ENCODE results near the gene CCDC138. TPM values are rescaled to one million over a fixed set of nuclear protein-coding genes. Genes with fewer than 3 reads are reported as not detected.

CCDC138 gene
- total RNA-seq, 1 experiment from 2014 or later: 10.1 TPM

DNA sequence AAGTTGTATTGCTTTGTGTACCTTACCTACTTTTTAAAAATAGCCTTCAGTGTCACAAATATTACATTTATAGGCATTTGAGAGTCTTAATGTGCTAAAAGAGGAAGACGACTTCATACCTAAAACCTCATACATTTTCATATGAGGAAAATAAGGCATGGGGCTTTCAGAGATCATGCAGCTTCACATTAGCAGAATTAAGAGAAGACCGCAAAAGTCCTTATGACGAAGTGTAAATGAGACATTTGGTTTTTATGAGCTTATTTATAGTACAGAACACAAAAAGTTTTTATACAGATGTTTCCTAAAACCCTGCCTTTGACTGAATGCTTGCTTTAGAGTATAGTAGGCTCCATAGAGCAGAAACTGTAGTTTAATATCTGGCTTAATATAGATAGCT lies 10.1 kb upstream of the CCDC138 start:
- no peak for ATAC-seq
- Histone ChIP-seq H3K27ac (ENCODE audit: low read length) (no peak overlapping the region), H3K36me3 (ENCODE audit: control insufficient read depth, insufficient read depth, low read length) (peaks cover 40% of the 10 kb centered on the region), H3K4me1 (ENCODE audit: control insufficient read depth, insufficient read depth, low read length) (no peaks in the 10 kb centered on the region; the same call in 1 of the 2 replicates), H3K27me3 (ENCODE audit: control insufficient read depth, insufficient read depth, low read length) (no peaks in the 10 kb centered on the region), H3K9me3 (ENCODE audit: control insufficient read depth, insufficient read depth, low read depth, low read length) (no peaks in the 10 kb centered on the region), H3K4me3 (ENCODE audit: low read depth in 2 of 2, low read length in 2 of 2) (no peak overlapping the region)
- in situ Hi-C loops (cut with HindIII; ENCODE audit: low pct_unique_long_range_greater_than_20kb, low sequenced_read_pairs): no loop called here
- intact Hi-C loops (cut with micrococcal nuclease; ENCODE audit: unreplicated experiment): no loop called here
- POLR2A ChIA-PET: no interaction called here
- CTCF ChIA-PET: no interaction called here
- TF ChIP-seq TCF7L2 (IDR thresholded peaks at IDR 0.05; ENCODE audit: low read depth, low read length): no peak
- TF ChIP-seq POLR2AphosphoS5 (IDR thresholded peaks at IDR 0.05; ENCODE audit: low read depth, low read length): no peak
- no peak for TF ChIP-seq SIN3A (IDR thresholded peaks at IDR 0.05; ENCODE audit: borderline replicate concordance, insufficient read depth, low read depth, low read length)
- TF ChIP-seq, protein P1, sequence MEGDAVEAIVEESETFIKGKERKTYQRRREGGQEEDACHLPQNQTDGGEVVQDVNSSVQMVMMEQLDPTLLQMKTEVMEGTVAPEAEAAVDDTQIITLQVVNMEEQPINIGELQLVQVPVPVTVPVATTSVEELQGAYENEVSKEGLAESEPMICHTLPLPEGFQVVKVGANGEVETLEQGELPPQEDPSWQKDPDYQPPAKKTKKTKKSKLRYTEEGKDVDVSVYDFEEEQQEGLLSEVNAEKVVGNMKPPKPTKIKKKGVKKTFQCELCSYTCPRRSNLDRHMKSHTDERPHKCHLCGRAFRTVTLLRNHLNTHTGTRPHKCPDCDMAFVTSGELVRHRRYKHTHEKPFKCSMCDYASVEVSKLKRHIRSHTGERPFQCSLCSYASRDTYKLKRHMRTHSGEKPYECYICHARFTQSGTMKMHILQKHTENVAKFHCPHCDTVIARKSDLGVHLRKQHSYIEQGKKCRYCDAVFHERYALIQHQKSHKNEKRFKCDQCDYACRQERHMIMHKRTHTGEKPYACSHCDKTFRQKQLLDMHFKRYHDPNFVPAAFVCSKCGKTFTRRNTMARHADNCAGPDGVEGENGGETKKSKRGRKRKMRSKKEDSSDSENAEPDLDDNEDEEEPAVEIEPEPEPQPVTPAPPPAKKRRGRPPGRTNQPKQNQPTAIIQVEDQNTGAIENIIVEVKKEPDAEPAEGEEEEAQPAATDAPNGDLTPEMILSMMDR (IDR thresholded peaks at IDR 0.05): no peak
- TF ChIP-seq, protein P2, sequence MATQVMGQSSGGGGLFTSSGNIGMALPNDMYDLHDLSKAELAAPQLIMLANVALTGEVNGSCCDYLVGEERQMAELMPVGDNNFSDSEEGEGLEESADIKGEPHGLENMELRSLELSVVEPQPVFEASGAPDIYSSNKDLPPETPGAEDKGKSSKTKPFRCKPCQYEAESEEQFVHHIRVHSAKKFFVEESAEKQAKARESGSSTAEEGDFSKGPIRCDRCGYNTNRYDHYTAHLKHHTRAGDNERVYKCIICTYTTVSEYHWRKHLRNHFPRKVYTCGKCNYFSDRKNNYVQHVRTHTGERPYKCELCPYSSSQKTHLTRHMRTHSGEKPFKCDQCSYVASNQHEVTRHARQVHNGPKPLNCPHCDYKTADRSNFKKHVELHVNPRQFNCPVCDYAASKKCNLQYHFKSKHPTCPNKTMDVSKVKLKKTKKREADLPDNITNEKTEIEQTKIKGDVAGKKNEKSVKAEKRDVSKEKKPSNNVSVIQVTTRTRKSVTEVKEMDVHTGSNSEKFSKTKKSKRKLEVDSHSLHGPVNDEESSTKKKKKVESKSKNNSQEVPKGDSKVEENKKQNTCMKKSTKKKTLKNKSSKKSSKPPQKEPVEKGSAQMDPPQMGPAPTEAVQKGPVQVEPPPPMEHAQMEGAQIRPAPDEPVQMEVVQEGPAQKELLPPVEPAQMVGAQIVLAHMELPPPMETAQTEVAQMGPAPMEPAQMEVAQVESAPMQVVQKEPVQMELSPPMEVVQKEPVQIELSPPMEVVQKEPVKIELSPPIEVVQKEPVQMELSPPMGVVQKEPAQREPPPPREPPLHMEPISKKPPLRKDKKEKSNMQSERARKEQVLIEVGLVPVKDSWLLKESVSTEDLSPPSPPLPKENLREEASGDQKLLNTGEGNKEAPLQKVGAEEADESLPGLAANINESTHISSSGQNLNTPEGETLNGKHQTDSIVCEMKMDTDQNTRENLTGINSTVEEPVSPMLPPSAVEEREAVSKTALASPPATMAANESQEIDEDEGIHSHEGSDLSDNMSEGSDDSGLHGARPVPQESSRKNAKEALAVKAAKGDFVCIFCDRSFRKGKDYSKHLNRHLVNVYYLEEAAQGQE (IDR thresholded peaks at IDR 0.05; ENCODE audit: insufficient read depth in 1 of 2, low read depth in 2 of 2, low read length in 1 of 2): no peak
- no TSS peak for BruUV-seq (replicated peaks)
- DNase-seq (ENCODE audit: low read depth, low spot score): no peak

DNA sequence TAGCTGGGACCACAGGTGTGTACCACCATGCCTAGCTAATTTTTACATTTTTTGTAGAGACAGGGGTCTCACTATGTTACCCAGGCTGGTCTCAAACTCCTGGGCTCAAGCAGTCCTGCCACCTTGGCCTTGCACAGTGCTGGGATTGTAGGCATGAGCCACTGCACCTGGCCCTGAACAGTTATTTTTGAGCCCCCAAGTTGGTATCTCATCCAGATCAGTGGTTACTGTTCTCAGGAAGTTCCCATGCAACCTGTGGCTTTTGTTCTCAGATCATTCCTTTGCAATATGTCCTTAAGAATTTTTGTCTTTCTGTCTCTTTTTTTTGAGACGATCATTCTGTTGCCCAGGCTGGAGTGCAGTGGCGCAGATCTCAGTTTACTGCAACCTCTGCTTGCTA lies 7.7 kb upstream of the CCDC138 start:
- Histone ChIP-seq H3K4me1 (ENCODE audit: control insufficient read depth, insufficient read depth, low read length) (no peaks in the 10 kb centered on the region; the same call in 1 of the 2 replicates), H3K36me3 (ENCODE audit: control insufficient read depth, insufficient read depth, low read length) (peaks cover 50% of the 10 kb centered on the region), H3K9me3 (ENCODE audit: control insufficient read depth, insufficient read depth, low read depth, low read length) (no peaks in the 10 kb centered on the region), H3K27me3 (ENCODE audit: control insufficient read depth, insufficient read depth, low read length) (no peaks in the 10 kb centered on the region), H3K4me3 (ENCODE audit: low read depth in 2 of 2, low read length in 2 of 2) (no peak overlapping the region), H3K27ac (ENCODE audit: low read length) (no peak overlapping the region)
- ChIA-PET CTCF (no interaction called here), POLR2A (no interaction called here)
- BruUV-seq (replicated peaks): no TSS peak
- ATAC-seq (no peak), DNase-seq (ENCODE audit: low read depth, low spot score) (no peak)
- intact Hi-C loops (cut with micrococcal nuclease; ENCODE audit: unreplicated experiment) (no loop called here), in situ Hi-C loops (cut with HindIII; ENCODE audit: low pct_unique_long_range_greater_than_20kb, low sequenced_read_pairs) (no loop called here)
- no peak for TF ChIP-seq SIN3A (IDR thresholded peaks at IDR 0.05; ENCODE audit: borderline replicate concordance, insufficient read depth, low read depth, low read length)
- no peak for TF ChIP-seq POLR2AphosphoS5 (IDR thresholded peaks at IDR 0.05; ENCODE audit: low read depth, low read length)
- TF ChIP-seq, protein P1 (IDR thresholded peaks at IDR 0.05): no peak
- TF ChIP-seq, protein P2 (IDR thresholded peaks at IDR 0.05; ENCODE audit: insufficient read depth in 1 of 2, low read depth in 2 of 2, low read length in 1 of 2): no peak
- TF ChIP-seq TCF7L2 (IDR thresholded peaks at IDR 0.05; ENCODE audit: low read depth, low read length): no peak
